ENCODE results near the gene GEMIN7. TPM values are rescaled to one million over a fixed set of nuclear protein-coding genes. Genes with fewer than 3 reads are reported as not detected.
A peak's percentile ranks its signal among the peaks of the same experiment; 100 is the strongest.

The GEMIN7 gene
- polyA plus RNA-seq, 2 of the 4 experiments (the other 2 are of a cell fraction): 42.2 to 86.0 TPM

DNA sequence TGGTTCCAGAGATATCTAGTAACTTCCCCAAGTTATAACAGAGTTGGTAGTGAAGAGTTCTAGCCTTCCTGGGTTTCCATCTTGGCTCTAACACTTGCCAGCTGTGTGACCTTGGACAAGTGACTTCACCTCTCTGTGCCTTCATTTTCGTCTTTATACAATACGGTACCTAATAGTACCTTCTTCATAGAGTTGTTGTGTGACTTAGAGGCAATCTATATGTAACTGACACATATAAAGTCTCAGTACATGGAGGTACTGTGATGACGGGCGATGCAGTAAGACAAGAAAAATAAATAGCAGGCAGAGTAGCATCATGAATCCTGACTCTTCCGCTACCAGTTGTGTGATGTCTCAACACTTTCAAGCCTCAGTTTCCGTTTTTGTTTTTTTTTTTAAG lies 48.2 kb upstream of the GEMIN7 start:
- CTCF ChIA-PET: interaction anchor here (0.6 kb wide), 1 partner anchor 357 kb away, joined by 3 read pairs; no protein-coding TSS in a partner anchor
- POLR2A ChIA-PET: no interaction called here

DNA sequence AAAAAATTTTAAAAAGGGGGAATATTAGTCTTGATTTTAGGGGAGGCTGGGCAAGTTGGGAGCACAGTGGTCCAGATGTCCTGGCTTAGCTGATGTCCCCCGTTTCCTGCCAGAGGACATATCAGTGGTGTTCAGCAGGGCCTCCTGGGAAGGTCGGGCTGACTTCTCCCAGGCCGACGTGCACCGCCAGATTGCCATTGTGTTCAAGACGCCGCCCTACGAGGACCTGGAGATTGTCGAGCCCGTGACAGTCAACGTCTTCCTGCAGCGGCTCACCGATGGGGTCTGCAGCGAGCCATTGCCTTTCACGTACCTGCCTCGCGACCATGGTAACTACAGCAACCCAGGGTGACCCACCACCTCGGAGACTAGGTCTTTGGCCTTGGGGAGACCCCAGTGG lies 46.6 kb upstream of the GEMIN7 start:
- FAIRE-seq (no peak), DNase-seq (ENCODE audit: low read depth in 1 of 2, low spot score in 1 of 2) (no peak), ATAC-seq (no peak)
- Histone ChIP-seq H3K4me3 (no peak overlapping the region), H3K4me2 (no peak overlapping the region), H3K4me1 (no peaks in the 10 kb centered on the region), H3K9me3 (peaks cover 3% of the 10 kb centered on the region; the same call in 1 of the 3 replicates), H3K27ac (0 out of 6 replicates have a peak overlapping the region, but pooled peaks of 1 of the 2 experiments have one; percentile 27)
- POLR2A ChIA-PET: no interaction called here
- TF ChIP-seq POLR2AphosphoS2 (conservative IDR thresholded peaks at IDR 0.05; ENCODE audit: low read length) (no peak), EHF (CRISPR knock-in tag; IDR thresholded peaks at IDR 0.05) (no peak), HDAC2 (IDR thresholded peaks at IDR 0.05) (no peak)
- TF ChIP-seq, protein P1, sequence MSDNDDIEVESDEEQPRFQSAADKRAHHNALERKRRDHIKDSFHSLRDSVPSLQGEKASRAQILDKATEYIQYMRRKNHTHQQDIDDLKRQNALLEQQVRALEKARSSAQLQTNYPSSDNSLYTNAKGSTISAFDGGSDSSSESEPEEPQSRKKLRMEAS (IDR thresholded peaks at IDR 0.05): no peak
- WGBS (ENCODE audit: missing lambda C conversion rate): 94% methylated on average over 18 of the region's 18 CpGs
- CTCF ChIA-PET: interaction anchor here (0.7 to 1.1 kb wide), 4 partner anchors 27 to 80 kb away, joined by 3 to 6 read pairs (median 4); no protein-coding TSS in a partner anchor

More for the DNA sequence above, 48.2 kb upstream of the GEMIN7 start:
- Histone ChIP-seq H3K4me1 (no peaks in the 10 kb centered on the region), H3K27ac (no peak overlapping the region), H3K4me3 (no peak overlapping the region), H3K9me3 (peaks cover 3% of the 10 kb centered on the region; the same call in 1 of the 3 replicates), H3K4me2 (no peak overlapping the region)
- ATAC-seq: no peak
- TF ChIP-seq, protein P2, sequence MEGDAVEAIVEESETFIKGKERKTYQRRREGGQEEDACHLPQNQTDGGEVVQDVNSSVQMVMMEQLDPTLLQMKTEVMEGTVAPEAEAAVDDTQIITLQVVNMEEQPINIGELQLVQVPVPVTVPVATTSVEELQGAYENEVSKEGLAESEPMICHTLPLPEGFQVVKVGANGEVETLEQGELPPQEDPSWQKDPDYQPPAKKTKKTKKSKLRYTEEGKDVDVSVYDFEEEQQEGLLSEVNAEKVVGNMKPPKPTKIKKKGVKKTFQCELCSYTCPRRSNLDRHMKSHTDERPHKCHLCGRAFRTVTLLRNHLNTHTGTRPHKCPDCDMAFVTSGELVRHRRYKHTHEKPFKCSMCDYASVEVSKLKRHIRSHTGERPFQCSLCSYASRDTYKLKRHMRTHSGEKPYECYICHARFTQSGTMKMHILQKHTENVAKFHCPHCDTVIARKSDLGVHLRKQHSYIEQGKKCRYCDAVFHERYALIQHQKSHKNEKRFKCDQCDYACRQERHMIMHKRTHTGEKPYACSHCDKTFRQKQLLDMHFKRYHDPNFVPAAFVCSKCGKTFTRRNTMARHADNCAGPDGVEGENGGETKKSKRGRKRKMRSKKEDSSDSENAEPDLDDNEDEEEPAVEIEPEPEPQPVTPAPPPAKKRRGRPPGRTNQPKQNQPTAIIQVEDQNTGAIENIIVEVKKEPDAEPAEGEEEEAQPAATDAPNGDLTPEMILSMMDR (IDR thresholded peaks at IDR 0.05): no peak
- TF ChIP-seq MAZ (IDR thresholded peaks at IDR 0.05; ENCODE audit: borderline replicate concordance, low read depth, low read length): no peak
- TF ChIP-seq, protein P3, sequence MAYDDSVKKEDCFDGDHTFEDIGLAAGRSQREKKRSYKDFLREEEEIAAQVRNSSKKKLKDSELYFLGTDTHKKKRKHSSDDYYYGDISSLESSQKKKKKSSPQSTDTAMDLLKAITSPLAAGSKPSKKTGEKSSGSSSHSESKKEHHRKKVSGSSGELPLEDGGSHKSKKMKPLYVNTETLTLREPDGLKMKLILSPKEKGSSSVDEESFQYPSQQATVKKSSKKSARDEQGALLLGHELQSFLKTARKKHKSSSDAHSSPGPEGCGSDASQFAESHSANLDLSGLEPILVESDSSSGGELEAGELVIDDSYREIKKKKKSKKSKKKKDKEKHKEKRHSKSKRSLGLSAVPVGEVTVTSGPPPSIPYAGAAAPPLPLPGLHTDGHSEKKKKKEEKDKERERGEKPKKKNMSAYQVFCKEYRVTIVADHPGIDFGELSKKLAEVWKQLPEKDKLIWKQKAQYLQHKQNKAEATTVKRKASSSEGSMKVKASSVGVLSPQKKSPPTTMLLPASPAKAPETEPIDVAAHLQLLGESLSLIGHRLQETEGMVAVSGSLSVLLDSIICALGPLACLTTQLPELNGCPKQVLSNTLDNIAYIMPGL (CRISPR knock-in tag; IDR thresholded peaks at IDR 0.05; ENCODE audit: borderline replicate concordance): no peak
- TF ChIP-seq, protein P4, sequence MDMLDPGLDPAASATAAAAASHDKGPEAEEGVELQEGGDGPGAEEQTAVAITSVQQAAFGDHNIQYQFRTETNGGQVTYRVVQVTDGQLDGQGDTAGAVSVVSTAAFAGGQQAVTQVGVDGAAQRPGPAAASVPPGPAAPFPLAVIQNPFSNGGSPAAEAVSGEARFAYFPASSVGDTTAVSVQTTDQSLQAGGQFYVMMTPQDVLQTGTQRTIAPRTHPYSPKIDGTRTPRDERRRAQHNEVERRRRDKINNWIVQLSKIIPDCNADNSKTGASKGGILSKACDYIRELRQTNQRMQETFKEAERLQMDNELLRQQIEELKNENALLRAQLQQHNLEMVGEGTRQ (IDR thresholded peaks at IDR 0.05): no peak
- TF ChIP-seq KDM1A (IDR thresholded peaks at IDR 0.05; ENCODE audit: low read depth): no peak
- TF ChIP-seq CBX2 (IDR thresholded peaks at IDR 0.05; ENCODE audit: borderline replicate concordance, low read depth): no peak
- no peak for TF ChIP-seq RARB (CRISPR knock-in tag; IDR thresholded peaks at IDR 0.05)
- no peak for DNase-seq (ENCODE audit: low read depth in 1 of 2, low spot score in 1 of 2)
- peak; percentile 28 for FAIRE-seq
- 84% methylated on average over 6 of the region's 6 CpGs for WGBS (ENCODE audit: missing lambda C conversion rate)

DNA sequence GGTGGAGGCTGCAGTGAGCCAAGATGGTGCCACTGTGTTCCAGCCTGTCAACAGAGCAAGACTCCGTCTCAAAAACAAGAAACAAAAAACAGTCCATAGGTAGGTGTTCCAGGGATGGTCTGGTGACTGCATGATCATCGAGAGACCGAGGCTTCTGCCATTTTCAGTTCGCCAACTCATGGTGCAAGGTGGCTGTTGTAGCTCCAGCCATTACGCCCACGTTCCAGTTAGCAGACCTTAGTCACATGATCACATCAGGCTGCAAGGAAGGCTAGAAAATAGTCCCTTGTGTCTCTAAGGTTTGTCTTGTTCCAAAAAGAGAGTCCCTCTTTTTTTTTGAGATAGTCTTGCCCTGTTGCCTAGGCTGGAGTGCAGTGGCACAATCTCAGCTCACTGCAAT lies 43.3 kb upstream of the GEMIN7 start:
- Histone ChIP-seq H3K4me1 (peaks cover 11% of the 10 kb centered on the region), H3K4me3 (no peak overlapping the region), H3K9me3 (peaks cover 3% of the 10 kb centered on the region; the same call in 1 of the 3 replicates), H3K4me2 (no peak overlapping the region), H3K27ac (no peak overlapping the region)
- DNase-seq (ENCODE audit: low read depth in 1 of 2, low spot score in 1 of 2): no peak
- FAIRE-seq: no peak
- POLR2A ChIA-PET: no interaction called here
- WGBS (ENCODE audit: missing lambda C conversion rate): 96% methylated on average over 6 of the region's 6 CpGs
- ATAC-seq: no peak
- CTCF ChIA-PET: interaction anchor here (1.4 to 1.5 kb wide), 2 partner anchors 10 to 24 kb away, joined by 4 to 7 read pairs; no protein-coding TSS in a partner anchor
- TF ChIP-seq ZFP36 (IDR thresholded peaks at IDR 0.05; ENCODE audit: borderline replicate concordance, partially characterized antibody) (no peak), FOSB (CRISPR knock-in tag; IDR thresholded peaks at IDR 0.05) (no peak), BHLHE40 (IDR thresholded peaks at IDR 0.05; ENCODE audit: low read depth, low read length) (no peak), SMC3 (IDR thresholded peaks at IDR 0.05) (no peak), JUNB (IDR thresholded peaks at IDR 0.05) (no peak), TFCP2L1 (CRISPR knock-in tag; IDR thresholded peaks at IDR 0.05) (no peak), KDM5A (IDR thresholded peaks at IDR 0.05) (no peak), RARB (CRISPR knock-in tag; IDR thresholded peaks at IDR 0.05) (no peak), HOXB13 (CRISPR knock-in tag; IDR thresholded peaks at IDR 0.05; ENCODE audit: low read depth) (no peak)
- TF ChIP-seq, protein P5, sequence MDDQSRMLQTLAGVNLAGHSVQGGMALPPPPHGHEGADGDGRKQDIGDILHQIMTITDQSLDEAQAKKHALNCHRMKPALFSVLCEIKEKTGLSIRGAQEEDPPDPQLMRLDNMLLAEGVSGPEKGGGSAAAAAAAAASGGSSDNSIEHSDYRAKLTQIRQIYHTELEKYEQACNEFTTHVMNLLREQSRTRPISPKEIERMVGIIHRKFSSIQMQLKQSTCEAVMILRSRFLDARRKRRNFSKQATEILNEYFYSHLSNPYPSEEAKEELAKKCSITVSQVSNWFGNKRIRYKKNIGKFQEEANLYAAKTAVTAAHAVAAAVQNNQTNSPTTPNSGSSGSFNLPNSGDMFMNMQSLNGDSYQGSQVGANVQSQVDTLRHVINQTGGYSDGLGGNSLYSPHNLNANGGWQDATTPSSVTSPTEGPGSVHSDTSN (IDR thresholded peaks at IDR 0.05): no peak
- TF ChIP-seq, protein P6, sequence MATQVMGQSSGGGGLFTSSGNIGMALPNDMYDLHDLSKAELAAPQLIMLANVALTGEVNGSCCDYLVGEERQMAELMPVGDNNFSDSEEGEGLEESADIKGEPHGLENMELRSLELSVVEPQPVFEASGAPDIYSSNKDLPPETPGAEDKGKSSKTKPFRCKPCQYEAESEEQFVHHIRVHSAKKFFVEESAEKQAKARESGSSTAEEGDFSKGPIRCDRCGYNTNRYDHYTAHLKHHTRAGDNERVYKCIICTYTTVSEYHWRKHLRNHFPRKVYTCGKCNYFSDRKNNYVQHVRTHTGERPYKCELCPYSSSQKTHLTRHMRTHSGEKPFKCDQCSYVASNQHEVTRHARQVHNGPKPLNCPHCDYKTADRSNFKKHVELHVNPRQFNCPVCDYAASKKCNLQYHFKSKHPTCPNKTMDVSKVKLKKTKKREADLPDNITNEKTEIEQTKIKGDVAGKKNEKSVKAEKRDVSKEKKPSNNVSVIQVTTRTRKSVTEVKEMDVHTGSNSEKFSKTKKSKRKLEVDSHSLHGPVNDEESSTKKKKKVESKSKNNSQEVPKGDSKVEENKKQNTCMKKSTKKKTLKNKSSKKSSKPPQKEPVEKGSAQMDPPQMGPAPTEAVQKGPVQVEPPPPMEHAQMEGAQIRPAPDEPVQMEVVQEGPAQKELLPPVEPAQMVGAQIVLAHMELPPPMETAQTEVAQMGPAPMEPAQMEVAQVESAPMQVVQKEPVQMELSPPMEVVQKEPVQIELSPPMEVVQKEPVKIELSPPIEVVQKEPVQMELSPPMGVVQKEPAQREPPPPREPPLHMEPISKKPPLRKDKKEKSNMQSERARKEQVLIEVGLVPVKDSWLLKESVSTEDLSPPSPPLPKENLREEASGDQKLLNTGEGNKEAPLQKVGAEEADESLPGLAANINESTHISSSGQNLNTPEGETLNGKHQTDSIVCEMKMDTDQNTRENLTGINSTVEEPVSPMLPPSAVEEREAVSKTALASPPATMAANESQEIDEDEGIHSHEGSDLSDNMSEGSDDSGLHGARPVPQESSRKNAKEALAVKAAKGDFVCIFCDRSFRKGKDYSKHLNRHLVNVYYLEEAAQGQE (IDR thresholded peaks at IDR 0.05): no peak
- TF ChIP-seq, protein P4 (IDR thresholded peaks at IDR 0.05): no peak

Data from A549 (cell line).